Measurements from ENCODE around the gene SPRR2B. TPM values are rescaled to one million over a fixed set of nuclear protein-coding genes. Genes with fewer than 3 reads are reported as not detected.
"Not testable (repeated sequence)": the region's sequence is repeated elsewhere in the genome, so short reads cannot be mapped to it uniquely, and the experiment has no call there.

The SPRR2B gene
- total RNA-seq, 2 donors from 2014 or later = not detected

DNA sequence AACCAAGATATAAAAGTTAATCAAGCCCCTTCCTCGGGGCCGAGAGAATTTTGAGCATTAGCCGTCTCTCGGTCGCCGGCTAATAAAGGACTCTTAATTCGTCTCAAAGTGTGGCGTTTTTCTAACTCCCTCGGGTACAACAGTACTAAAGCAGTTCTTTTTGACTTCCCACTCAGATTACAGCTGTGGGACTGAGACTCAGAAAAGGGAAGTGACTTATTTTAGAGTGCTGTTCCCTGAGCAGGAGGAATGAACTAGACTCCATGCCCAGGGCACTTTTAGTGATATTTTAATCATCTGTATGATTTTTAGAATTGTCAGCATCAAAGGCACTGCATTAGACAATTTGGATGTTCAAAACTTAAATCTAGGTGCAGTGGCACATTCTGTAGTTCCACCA, 49.1 kb downstream of the SPRR2B start:
- H3K27me3 Mint-ChIP-seq = peaks cover 31% of the 10 kb centered on the region
- not testable (repeated sequence) for H3K9me3 Mint-ChIP-seq; H3K4me1 Mint-ChIP-seq; ATAC-seq (replicated peaks); H3K36me3 Mint-ChIP-seq (ENCODE audit: low read depth); H3K27ac Mint-ChIP-seq; H3K4me3 Mint-ChIP-seq

DNA sequence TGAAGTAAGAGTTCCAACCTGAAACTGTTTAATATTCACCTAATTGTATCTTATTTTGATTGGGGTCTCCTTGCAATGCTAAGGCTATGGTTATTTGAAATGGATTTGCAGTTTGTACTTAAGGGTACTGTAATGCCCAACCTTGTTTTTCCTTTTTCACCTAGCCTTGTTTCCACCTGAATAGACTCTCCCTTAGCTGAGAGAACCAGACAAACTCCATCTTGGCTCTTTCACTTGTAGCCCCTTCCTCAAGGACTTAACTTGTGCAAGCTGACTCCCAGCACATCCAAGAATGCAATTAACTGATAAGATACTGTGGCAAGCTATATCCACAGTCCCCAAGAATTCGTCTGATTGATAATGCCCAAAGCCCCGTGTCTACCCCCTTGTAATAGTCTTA, 49.6 kb downstream of the SPRR2B start:
- H3K4me3 Mint-ChIP-seq; ATAC-seq (replicated peaks); H3K4me1 Mint-ChIP-seq; H3K36me3 Mint-ChIP-seq (ENCODE audit: low read depth); H3K27ac Mint-ChIP-seq; H3K9me3 Mint-ChIP-seq: not testable (repeated sequence)
- peaks cover 32% of the 10 kb centered on the region for H3K27me3 Mint-ChIP-seq

Other genes with a start within 250 kb of the SPRR2B start
- gene LCE1A, start 244.1 kb downstream of the SPRR2B start, total RNA-seq = not detected
- not detected for gene LCE6A, start 228.8 kb downstream of the SPRR2B start, total RNA-seq
- not detected for gene LCE7A, start 211.6 kb downstream of the SPRR2B start, total RNA-seq
- not detected for gene SMCP, start 193.3 kb downstream of the SPRR2B start, total RNA-seq
- gene IVL, start 163.1 kb downstream of the SPRR2B start, total RNA-seq = not detected
- gene SPRR5, start 124.4 kb downstream of the SPRR2B start, total RNA-seq = not detected
- gene SPRR4, start 101.0 kb downstream of the SPRR2B start, total RNA-seq = not detected
- gene SPRR1A, start 87.5 kb downstream of the SPRR2B start, total RNA-seq = not detected
- not detected for gene SPRR3, start 69.9 kb downstream of the SPRR2B start, total RNA-seq
- not detected for gene SPRR1B, start 40.4 kb downstream of the SPRR2B start, total RNA-seq
- not detected for gene SPRR2D, start 30.5 kb downstream of the SPRR2B start, total RNA-seq
- gene SPRR2A, start 14.1 kb downstream of the SPRR2B start, total RNA-seq = not detected
- gene SPRR2E, start 22.9 kb upstream of the SPRR2B start, total RNA-seq = not detected
- gene SPRR2F, start 41.9 kb upstream of the SPRR2B start, total RNA-seq = not detected
- not detected for gene SPRR2G, start 79.3 kb upstream of the SPRR2B start, total RNA-seq
- gene LELP1, start 131.8 kb upstream of the SPRR2B start, total RNA-seq = not detected
- gene PRR9, start 146.0 kb upstream of the SPRR2B start, total RNA-seq = not detected
- gene LORICRIN, start 188.1 kb upstream of the SPRR2B start, total RNA-seq = not detected
- gene PGLYRP3, start 241.3 kb upstream of the SPRR2B start, total RNA-seq = not detected